ENCODE data around the gene WAPL. TPM values are rescaled to one million over a fixed set of nuclear protein-coding genes. Genes with fewer than 3 reads are reported as not detected.

Gene WAPL
- total and polyA plus RNA-seq, 2 of the 13 experiments (the other 11 are each of a cell fraction or from before 2014, with no cell fraction given), result 13.2 to 43.5 TPM

DNA sequence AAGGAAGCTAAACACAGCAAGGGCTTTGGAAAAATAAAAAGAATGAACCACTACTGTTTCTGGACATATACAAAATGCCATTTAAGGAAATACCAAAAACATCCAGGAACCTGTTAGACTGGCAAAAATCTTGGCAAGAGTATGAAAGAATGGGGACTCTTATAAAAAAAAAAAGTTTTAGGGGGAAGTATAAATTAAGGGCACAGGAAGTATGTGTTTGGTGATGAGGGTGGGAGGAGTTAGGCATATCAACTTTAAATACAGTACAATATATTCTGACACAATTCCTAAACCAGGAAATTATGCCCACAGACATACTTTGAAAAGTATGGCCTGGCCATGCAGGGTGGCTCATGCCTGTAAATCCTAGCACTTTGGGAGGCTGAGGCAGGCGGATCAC, 74.2 kb downstream of the WAPL start (continued):
- TF ChIP-seq, protein P1, sequence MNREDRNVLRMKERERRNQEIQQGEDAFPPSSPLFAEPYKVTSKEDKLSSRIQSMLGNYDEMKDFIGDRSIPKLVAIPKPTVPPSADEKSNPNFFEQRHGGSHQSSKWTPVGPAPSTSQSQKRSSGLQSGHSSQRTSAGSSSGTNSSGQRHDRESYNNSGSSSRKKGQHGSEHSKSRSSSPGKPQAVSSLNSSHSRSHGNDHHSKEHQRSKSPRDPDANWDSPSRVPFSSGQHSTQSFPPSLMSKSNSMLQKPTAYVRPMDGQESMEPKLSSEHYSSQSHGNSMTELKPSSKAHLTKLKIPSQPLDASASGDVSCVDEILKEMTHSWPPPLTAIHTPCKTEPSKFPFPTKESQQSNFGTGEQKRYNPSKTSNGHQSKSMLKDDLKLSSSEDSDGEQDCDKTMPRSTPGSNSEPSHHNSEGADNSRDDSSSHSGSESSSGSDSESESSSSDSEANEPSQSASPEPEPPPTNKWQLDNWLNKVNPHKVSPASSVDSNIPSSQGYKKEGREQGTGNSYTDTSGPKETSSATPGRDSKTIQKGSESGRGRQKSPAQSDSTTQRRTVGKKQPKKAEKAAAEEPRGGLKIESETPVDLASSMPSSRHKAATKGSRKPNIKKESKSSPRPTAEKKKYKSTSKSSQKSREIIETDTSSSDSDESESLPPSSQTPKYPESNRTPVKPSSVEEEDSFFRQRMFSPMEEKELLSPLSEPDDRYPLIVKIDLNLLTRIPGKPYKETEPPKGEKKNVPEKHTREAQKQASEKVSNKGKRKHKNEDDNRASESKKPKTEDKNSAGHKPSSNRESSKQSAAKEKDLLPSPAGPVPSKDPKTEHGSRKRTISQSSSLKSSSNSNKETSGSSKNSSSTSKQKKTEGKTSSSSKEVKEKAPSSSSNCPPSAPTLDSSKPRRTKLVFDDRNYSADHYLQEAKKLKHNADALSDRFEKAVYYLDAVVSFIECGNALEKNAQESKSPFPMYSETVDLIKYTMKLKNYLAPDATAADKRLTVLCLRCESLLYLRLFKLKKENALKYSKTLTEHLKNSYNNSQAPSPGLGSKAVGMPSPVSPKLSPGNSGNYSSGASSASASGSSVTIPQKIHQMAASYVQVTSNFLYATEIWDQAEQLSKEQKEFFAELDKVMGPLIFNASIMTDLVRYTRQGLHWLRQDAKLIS (CRISPR knock-in tag; IDR thresholded peaks at IDR 0.05), result no peak
- TF ChIP-seq ZNF10 (CRISPR knock-in tag; IDR thresholded peaks at IDR 0.05; ENCODE audit: borderline replicate concordance, low read depth) (no peak), BHLHE40 (IDR thresholded peaks at IDR 0.05; ENCODE audit: low read length) (no peak), PHF8 (CRISPR knock-in tag; IDR thresholded peaks at IDR 0.05) (no peak), PPARG (CRISPR knock-in tag; conservative IDR thresholded peaks at IDR 0.05) (no peak), ZBTB3 (CRISPR knock-in tag; IDR thresholded peaks at IDR 0.05; ENCODE audit: borderline replicate concordance, low read depth) (no peak), ZNF552 (CRISPR knock-in tag; IDR thresholded peaks at IDR 0.05; ENCODE audit: borderline replicate concordance) (no peak), KAT2B (IDR thresholded peaks at IDR 0.05; ENCODE audit: borderline replicate concordance, low read depth, low read length) (no peak), IRX3 (CRISPR knock-in tag; IDR thresholded peaks at IDR 0.05; ENCODE audit: borderline replicate concordance, low read depth) (no peak), ZNF761 (CRISPR knock-in tag; conservative IDR thresholded peaks at IDR 0.05) (no peak)
- TF ChIP-seq, protein P2, sequence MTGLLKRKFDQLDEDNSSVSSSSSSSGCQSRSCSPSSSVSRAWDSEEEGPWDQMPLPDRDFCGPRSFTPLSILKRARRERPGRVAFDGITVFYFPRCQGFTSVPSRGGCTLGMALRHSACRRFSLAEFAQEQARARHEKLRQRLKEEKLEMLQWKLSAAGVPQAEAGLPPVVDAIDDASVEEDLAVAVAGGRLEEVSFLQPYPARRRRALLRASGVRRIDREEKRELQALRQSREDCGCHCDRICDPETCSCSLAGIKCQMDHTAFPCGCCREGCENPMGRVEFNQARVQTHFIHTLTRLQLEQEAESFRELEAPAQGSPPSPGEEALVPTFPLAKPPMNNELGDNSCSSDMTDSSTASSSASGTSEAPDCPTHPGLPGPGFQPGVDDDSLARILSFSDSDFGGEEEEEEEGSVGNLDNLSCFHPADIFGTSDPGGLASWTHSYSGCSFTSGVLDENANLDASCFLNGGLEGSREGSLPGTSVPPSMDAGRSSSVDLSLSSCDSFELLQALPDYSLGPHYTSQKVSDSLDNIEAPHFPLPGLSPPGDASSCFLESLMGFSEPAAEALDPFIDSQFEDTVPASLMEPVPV (CRISPR knock-in tag; IDR thresholded peaks at IDR 0.05), result no peak
